Stomach smooth muscle (tissue), 2 donors: ENCODE data around the gene PARD3B.
A peak's percentile ranks its signal among the peaks of the same experiment; 100 is the strongest.

ENCODE experiments used
- H3K27ac ChIP-seq: one replicate; pipeline ENCODE4 v1.7.0; 2013; ENCODE audit warnings: mild to moderate bottlenecking, low read length, inconsistent platforms
- H3K27me3 ChIP-seq, 2 donors: one replicate each; pipeline ENCODE4 v1.7.0; 2013; ENCODE audit warnings: low read length in 2 of 2; ENCODE audit not compliant: insufficient read depth in 2 of 2, control insufficient read depth in 1 of 2
- H3K36me3 ChIP-seq, 2 donors: one replicate each; pipeline ENCODE4 v1.7.0; 2013; ENCODE audit warnings: low read length in 2 of 2; ENCODE audit not compliant: control insufficient read depth in 2 of 2, insufficient read depth in 2 of 2
- H3K4me1 ChIP-seq: one replicate; pipeline ENCODE4 v1.7.0; 2013; ENCODE audit warnings: low read length; ENCODE audit not compliant: control insufficient read depth, insufficient read depth
- H3K4me3 ChIP-seq, 2 donors: one replicate each; pipeline ENCODE4 v1.7.0; 2013; ENCODE audit warnings: low read length in 2 of 2
- H3K9ac ChIP-seq, 2 donors: one replicate each; pipeline ENCODE4 v1.7.0; 2013; ENCODE audit warnings: low read length in 2 of 2, mild to moderate bottlenecking in 1 of 2
- H3K9me3 ChIP-seq, 2 donors: one replicate each; pipeline ENCODE4 v1.7.0; 2013; ENCODE audit warnings: low read length in 2 of 2; ENCODE audit not compliant: control insufficient read depth in 2 of 2
- donor health status: healthy.
- donor health status: Pancreatic carcinoma.

The PARD3B gene

GRCh38 chr2:204590063-204590462 lies 44.8 kb downstream of the PARD3B start:
- no peaks in the 10 kb centered on the region for H3K4me1 ChIP-seq
- H3K27ac ChIP-seq: no peak overlapping the region
- H3K4me3 ChIP-seq: no peak overlapping the region
- H3K27me3 ChIP-seq: no peaks in the 10 kb centered on the region
- peaks cover 0 to 6% of the 10 kb centered on the region in 2 donors for H3K9me3 ChIP-seq
- H3K9ac ChIP-seq: no peak overlapping the region
- H3K36me3 ChIP-seq: no peaks in the 10 kb centered on the region

- H3K27me3 ChIP-seq: no peaks in the 10 kb centered on the region
- H3K4me3 ChIP-seq: no peak overlapping the region
- no peak overlapping the region for H3K27ac ChIP-seq
- H3K4me1 ChIP-seq: no peaks in the 10 kb centered on the region
- no peaks in the 10 kb centered on the region for H3K36me3 ChIP-seq
- no peak overlapping the region for H3K9ac ChIP-seq
- H3K9me3 ChIP-seq: peaks cover 0 to 6% of the 10 kb centered on the region in 2 donors
Observed at GRCh38 chr2:204591225-204591624, 46.0 kb downstream of the PARD3B start.

- Histone ChIP-seq H3K27ac (peak overlapping the region; percentile 8), H3K36me3 (no peaks in the 10 kb centered on the region), H3K27me3 (no peaks in the 10 kb centered on the region), H3K9ac (no peak overlapping the region), H3K9me3 (no peaks in the 10 kb centered on the region), H3K4me1 (peaks cover 24% of the 10 kb centered on the region), H3K4me3 (no peak overlapping the region)
Observed at GRCh38 chr2:204604061-204604460, 58.8 kb downstream of the PARD3B start.

GRCh38 chr2:204608237-204608939 lies 63.1 kb downstream of the PARD3B start:
- Histone ChIP-seq H3K27me3 (no peaks in the 10 kb centered on the region), H3K27ac (peak overlapping the region; percentile 65), H3K9ac (no peak overlapping the region), H3K4me3 (peak overlapping the region; percentile 8 to 10), H3K9me3 (no peaks in the 10 kb centered on the region), H3K4me1 (peaks cover 24% of the 10 kb centered on the region), H3K36me3 (no peaks in the 10 kb centered on the region)

- Histone ChIP-seq H3K27me3 (no peaks in the 10 kb centered on the region), H3K9me3 (no peaks in the 10 kb centered on the region), H3K9ac (no peak overlapping the region), H3K36me3 (no peaks in the 10 kb centered on the region), H3K27ac (peak overlapping the region; percentile 19), H3K4me3 (no peak overlapping the region), H3K4me1 (peaks cover 22% of the 10 kb centered on the region)
Observed at GRCh38 chr2:204611017-204611631, 65.8 kb downstream of the PARD3B start.

GRCh38 chr2:204611764-204612163 lies 66.5 kb downstream of the PARD3B start:
- Histone ChIP-seq H3K36me3 (no peaks in the 10 kb centered on the region), H3K9ac (no peak overlapping the region), H3K9me3 (no peaks in the 10 kb centered on the region), H3K27me3 (no peaks in the 10 kb centered on the region), H3K4me1 (peaks cover 20% of the 10 kb centered on the region), H3K4me3 (no peak overlapping the region), H3K27ac (no peak overlapping the region)

GRCh38 chr2:204613635-204614034 lies 68.4 kb downstream of the PARD3B start:
- H3K36me3 ChIP-seq: no peaks in the 10 kb centered on the region
- H3K9ac ChIP-seq: no peak overlapping the region
- no peaks in the 10 kb centered on the region for H3K9me3 ChIP-seq
- no peaks in the 10 kb centered on the region for H3K27me3 ChIP-seq
- no peak overlapping the region for H3K27ac ChIP-seq
- H3K4me1 ChIP-seq: peaks cover 3% of the 10 kb centered on the region
- H3K4me3 ChIP-seq: no peak overlapping the region

- Histone ChIP-seq H3K9ac (no peak overlapping the region), H3K4me3 (no peak overlapping the region), H3K9me3 (no peaks in the 10 kb centered on the region), H3K36me3 (no peaks in the 10 kb centered on the region), H3K4me1 (no peaks in the 10 kb centered on the region), H3K27me3 (no peaks in the 10 kb centered on the region), H3K27ac (no peak overlapping the region)
Observed at GRCh38 chr2:204615456-204615855, 70.2 kb downstream of the PARD3B start.

GRCh38 chr2:204625135-204625534 lies 79.9 kb downstream of the PARD3B start:
- Histone ChIP-seq H3K4me3 (no peak overlapping the region), H3K27ac (no peak overlapping the region), H3K4me1 (no peaks in the 10 kb centered on the region), H3K36me3 (no peaks in the 10 kb centered on the region), H3K9ac (no peak overlapping the region), H3K9me3 (no peaks in the 10 kb centered on the region), H3K27me3 (no peaks in the 10 kb centered on the region)

- Histone ChIP-seq H3K9ac (no peak overlapping the region), H3K27me3 (no peaks in the 10 kb centered on the region), H3K4me3 (no peak overlapping the region), H3K9me3 (no peaks in the 10 kb centered on the region), H3K36me3 (no peaks in the 10 kb centered on the region), H3K27ac (no peak overlapping the region), H3K4me1 (no peaks in the 10 kb centered on the region)
Observed at GRCh38 chr2:204628926-204629712, 83.8 kb downstream of the PARD3B start.
